Muscle of leg (tissue), 11 donors: ENCODE results near the gene UGT2A1. TPM values are rescaled to one million over a fixed set of nuclear protein-coding genes. Genes with fewer than 3 reads are reported as not detected.

Experiments
- DNase-seq: peaks from one replicate; pipeline ENCODE4 v3.0.0; 2013
- H3K27ac ChIP-seq: one replicate; pipeline ENCODE4 v1.5.1; 2013; ENCODE audit warnings: mild to moderate bottlenecking, low read length, control low read depth
- H3K27me3 ChIP-seq: one replicate; pipeline ENCODE4 v1.6.1; 2013; ENCODE audit warnings: low read length; ENCODE audit not compliant: control insufficient read depth, insufficient read depth
- H3K36me3 ChIP-seq: one replicate; pipeline ENCODE4 v1.6.1; 2013; ENCODE audit warnings: low read length; ENCODE audit not compliant: control insufficient read depth, insufficient read depth
- H3K4me1 ChIP-seq: one replicate; pipeline ENCODE4 v1.6.1; 2013; ENCODE audit warnings: low read length; ENCODE audit not compliant: control insufficient read depth, insufficient read depth
- H3K4me3 ChIP-seq: one replicate; pipeline ENCODE4 v1.5.1; 2013; ENCODE audit warnings: low read length, control low read depth
- H3K9me3 ChIP-seq: replicated peaks from 2 replicates; pipeline ENCODE4 v1.6.1; 2013; ENCODE audit warnings: low read depth, low read length; ENCODE audit not compliant: control insufficient read depth
- WGBS: methylation state at CpG from one replicate; pipeline ENCODE4 v1.1.5; 2013; ENCODE audit warnings: missing lambda C conversion rate; ENCODE audit not compliant: insufficient coverage; 5-methylcytosine and 5-hydroxymethylcytosine counted together
- polyA plus RNA-seq, 8 donors: library from polyadenylated mRNA; unstranded; fragments of 120-200 nt; gene quantifications; one replicate each; pipeline versions ENCODE4 v1.2.1 to v1.2.3, GENCODE V29; 2013; ENCODE audit warnings: inconsistent platforms in 1 of 8, low replicate concordance in 1 of 8; ENCODE audit not compliant: insufficient read length in 8 of 8, insufficient read depth in 1 of 8
- total RNA-seq: library from RNA; stranded (reverse); fragments of 120-200 nt; gene quantifications from one replicate; pipeline ENCODE4 v1.2.4, GENCODE V29; 2013

Gene UGT2A1
- total and polyA plus RNA-seq, 9 donors: 0.07 to 0.31 (median 0.12) TPM; not detected in 3

DNA sequence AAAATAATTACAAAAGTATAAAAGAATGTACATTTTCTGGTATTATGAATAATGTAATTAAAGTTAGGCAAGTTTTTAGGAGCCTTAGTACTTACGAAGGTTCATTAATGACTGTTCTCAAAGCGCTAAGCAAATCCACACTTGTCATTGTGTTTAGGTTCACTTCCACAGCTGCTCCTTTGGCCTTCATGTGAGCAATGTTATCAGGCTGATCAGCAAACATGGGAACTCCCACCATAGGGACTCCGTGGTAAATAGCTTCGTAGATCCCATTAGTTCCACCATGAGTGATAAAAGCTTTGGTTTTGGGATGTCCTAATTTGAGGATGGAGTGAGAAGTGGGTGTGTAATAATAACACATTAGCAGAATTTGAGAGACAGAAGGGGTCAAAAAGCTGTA lies 58.7 kb downstream of the UGT2A1 start:
- H3K27me3 ChIP-seq: no peaks in the 10 kb centered on the region
- DNase-seq: no peak
- H3K27ac ChIP-seq: no peak overlapping the region
- no peak overlapping the region for H3K4me3 ChIP-seq
- H3K9me3 ChIP-seq: no peaks in the 10 kb centered on the region
- no peaks in the 10 kb centered on the region for H3K4me1 ChIP-seq
- 76% methylated on average over 2 of the region's 4 CpGs for WGBS
- no peaks in the 10 kb centered on the region for H3K36me3 ChIP-seq

DNA sequence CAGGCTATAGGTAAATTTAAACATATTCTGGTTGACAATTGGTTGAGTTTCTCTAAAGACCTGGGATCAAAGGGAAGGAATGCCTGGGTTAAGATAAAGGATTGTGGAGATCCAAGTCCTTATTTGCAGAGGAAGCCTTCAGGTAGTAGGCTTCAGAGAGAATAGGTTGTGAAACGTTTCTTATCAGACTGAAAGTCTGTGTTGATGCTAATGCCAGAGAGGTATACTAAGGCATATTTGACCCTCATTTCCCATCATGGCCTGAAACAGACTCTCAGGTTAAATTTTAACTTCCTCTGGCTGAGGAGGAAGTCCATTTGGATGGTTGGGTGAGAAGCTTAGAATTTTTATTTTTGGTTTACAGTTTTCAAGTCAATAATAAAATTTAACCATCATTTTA lies 61.7 kb downstream of the UGT2A1 start:
- no peak for DNase-seq
- Histone ChIP-seq H3K36me3 (no peaks in the 10 kb centered on the region), H3K27ac (no peak overlapping the region), H3K27me3 (no peaks in the 10 kb centered on the region), H3K4me1 (no peaks in the 10 kb centered on the region), H3K4me3 (no peak overlapping the region), H3K9me3 (no peaks in the 10 kb centered on the region)
- no CpG with 5 or more reads among the region's 1 CpG for WGBS

DNA sequence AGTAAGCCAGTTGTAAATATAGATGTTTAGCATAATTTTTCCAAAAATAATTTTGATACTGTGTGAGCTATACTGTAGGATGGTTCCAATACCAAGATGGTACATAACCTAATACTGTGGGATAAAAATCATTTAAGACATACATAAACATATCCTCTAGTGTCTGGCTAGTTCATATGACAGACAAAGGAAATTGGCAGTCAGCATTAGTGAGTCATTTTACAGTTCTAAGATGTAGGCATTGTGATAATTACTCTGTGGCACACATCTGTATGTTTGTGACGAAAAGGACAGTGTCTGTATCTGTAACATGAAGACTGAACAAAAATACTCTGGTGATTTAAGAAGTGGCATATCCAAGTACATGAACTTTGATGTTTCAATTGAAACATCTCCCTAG lies 63.2 kb downstream of the UGT2A1 start:
- DNase-seq: no peak
- no peaks in the 10 kb centered on the region for H3K4me1 ChIP-seq
- no peak overlapping the region for H3K4me3 ChIP-seq
- H3K9me3 ChIP-seq: no peaks in the 10 kb centered on the region
- no peaks in the 10 kb centered on the region for H3K27me3 ChIP-seq
- no peaks in the 10 kb centered on the region for H3K36me3 ChIP-seq
- H3K27ac ChIP-seq: no peak overlapping the region
- no CpG with 5 or more reads among the region's 1 CpG for WGBS

DNA sequence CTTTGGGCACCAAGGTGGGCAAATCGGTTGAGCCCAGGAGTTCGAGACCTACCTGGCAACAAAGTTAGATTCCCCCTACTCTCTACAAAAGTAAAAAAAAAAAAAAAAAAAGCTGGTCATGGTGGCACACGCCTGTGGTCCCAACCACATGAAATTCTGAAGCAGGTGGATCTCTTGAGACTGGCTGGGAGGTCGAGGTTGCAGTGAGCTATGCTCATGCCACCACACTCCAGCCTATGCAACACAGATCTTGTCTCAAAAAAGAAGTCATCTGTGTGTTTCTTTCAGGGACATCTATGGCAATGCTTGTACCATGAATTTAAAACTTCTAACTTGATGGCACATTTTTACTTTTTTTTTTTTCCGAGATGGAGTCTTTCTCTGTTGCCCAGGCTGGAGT lies 68.9 kb downstream of the UGT2A1 start:
- no peaks in the 10 kb centered on the region for H3K36me3 ChIP-seq
- H3K27ac ChIP-seq: no peak overlapping the region
- H3K4me3 ChIP-seq: no peak overlapping the region
- DNase-seq: no peak
- no peaks in the 10 kb centered on the region for H3K27me3 ChIP-seq
- no peaks in the 10 kb centered on the region for H3K9me3 ChIP-seq
- H3K4me1 ChIP-seq: no peaks in the 10 kb centered on the region
- 80% methylated on average over 2 of the region's 5 CpGs for WGBS

DNA sequence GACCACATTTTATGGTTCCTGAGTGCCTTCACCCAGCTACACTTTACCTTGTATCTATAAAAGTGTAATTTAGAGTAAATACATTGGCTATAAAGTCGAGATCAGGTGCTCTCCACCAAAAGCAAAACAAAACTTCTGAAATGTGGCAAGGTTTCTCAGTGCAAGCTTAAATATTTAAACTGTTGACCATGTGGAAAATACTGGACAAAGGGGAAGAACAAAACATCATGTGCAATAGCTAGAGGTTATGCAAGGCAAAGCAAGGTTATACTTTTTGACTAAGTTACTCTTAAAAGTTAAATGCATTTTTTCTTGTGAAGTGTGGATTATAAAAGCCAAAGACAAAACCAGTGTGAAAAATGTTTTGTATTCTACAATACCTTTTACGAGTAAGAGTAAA lies 69.5 kb downstream of the UGT2A1 start:
- no peak for DNase-seq
- no peaks in the 10 kb centered on the region for H3K27me3 ChIP-seq
- no peaks in the 10 kb centered on the region for H3K4me1 ChIP-seq
- no peak overlapping the region for H3K27ac ChIP-seq
- WGBS: no CpG with 5 or more reads among the region's 2 CpGs
- H3K9me3 ChIP-seq: no peaks in the 10 kb centered on the region
- no peak overlapping the region for H3K4me3 ChIP-seq
- no peaks in the 10 kb centered on the region for H3K36me3 ChIP-seq

DNA sequence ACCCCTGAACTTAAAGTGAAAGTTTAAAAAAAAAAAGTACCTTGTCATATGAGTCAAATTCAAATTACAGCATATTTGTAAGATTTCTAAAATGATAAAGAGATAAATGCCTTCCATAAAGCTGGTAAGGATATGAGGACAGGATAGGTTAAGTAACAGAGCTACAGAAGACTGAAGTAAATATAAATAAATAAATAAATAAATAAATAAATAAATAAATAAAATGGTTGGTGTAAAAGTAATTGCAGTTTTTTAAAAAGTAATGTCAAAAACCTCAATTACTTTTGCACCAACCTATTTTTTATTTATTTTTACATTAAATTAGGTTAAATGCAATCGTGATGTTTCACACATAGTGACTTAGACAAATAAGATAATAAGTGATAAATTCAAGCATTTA lies 75.8 kb downstream of the UGT2A1 start:
- DNase-seq: no peak
- H3K36me3 ChIP-seq: no peaks in the 10 kb centered on the region
- no peak overlapping the region for H3K4me3 ChIP-seq
- no peaks in the 10 kb centered on the region for H3K4me1 ChIP-seq
- H3K27me3 ChIP-seq: no peaks in the 10 kb centered on the region
- no CpG with 5 or more reads among the region's 1 CpG for WGBS
- H3K9me3 ChIP-seq: no peaks in the 10 kb centered on the region
- no peak overlapping the region for H3K27ac ChIP-seq

DNA sequence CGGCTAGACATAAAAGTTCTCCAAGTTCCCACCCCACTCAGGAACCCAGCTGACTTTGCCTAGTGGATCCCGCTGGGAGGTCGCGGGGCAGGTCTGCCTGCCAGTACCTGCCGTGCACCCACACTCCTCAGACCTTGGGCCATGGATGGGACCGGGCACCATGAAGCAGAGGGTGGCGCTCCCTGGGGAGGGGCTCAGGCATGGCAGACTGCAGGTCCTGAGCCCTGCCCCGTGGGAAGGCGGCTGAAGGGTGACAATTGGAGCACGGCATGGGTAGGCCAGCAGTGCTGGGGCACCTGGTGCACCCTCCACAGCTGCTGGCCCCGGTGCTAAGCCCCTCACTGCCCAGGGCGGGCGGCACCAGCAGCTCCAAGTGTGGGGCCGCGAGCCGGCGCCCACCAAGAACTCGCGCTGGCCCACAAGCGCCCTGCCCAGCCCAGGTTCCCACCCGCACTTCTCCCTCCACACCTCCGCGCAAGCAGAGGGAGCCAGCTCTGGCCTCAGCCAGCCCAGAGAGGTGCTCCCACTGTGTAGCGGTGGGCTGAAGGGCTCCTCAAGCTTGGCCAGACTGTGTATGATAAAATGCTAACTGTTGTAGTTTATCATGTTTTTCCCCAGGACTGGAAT lies 76.7 kb downstream of the UGT2A1 start:
- H3K9me3 ChIP-seq: no peaks in the 10 kb centered on the region

DNA sequence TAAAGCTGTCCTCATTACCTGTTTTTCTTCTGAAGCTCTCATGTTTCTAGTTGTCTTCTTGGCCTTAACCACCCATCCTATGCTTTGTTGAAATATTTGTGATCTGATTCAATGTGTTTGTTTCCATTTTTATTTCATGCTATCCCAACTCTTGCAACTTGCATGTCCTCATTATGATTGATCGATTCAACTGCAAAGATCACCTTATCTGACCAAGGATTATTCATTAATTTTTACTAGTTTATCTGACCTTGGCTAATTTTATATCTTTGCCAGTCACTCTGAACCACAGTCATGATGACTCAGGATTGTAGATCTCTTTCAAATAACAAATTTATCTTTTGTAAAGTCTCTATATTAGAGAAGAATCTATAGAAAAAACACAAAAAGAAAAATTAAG lies 84.3 kb downstream of the UGT2A1 start:
- Histone ChIP-seq H3K36me3 (no peaks in the 10 kb centered on the region), H3K27ac (no peak overlapping the region), H3K4me1 (no peaks in the 10 kb centered on the region), H3K9me3 (no peaks in the 10 kb centered on the region), H3K4me3 (no peak overlapping the region), H3K27me3 (no peaks in the 10 kb centered on the region)
- no CpG with 5 or more reads among the region's 1 CpG for WGBS
- no peak for DNase-seq

More for the DNA sequence above, 76.7 kb downstream of the UGT2A1 start:
- no peaks in the 10 kb centered on the region for H3K4me1 ChIP-seq
- DNase-seq: no peak
- H3K27ac ChIP-seq: no peak overlapping the region
- WGBS: 95% methylated on average over 20 of the region's 24 CpGs
- no peak overlapping the region for H3K4me3 ChIP-seq
- no peaks in the 10 kb centered on the region for H3K27me3 ChIP-seq
- H3K36me3 ChIP-seq: no peaks in the 10 kb centered on the region

DNA sequence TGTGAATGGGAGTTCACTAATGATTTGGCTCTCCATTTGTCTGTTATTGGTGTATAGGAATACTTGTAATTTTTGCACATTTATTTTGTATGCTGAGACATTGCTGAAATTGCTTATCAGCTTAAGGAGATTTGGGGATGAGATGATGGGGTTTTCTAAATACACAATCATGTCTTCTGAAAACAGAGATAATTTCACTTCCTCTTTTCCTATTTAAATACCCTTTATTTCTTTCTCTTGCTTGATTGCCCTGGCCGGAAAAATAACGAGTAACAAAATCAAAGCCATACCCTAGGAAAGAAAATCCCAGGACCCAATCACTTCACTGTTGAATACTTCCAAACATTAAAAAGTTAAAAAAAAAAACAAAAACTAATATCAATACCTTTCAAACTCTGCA lies 89.6 kb downstream of the UGT2A1 start:
- 0% methylated on average over 1 of the region's 2 CpGs for WGBS
- H3K9me3 ChIP-seq: no peaks in the 10 kb centered on the region

DNA sequence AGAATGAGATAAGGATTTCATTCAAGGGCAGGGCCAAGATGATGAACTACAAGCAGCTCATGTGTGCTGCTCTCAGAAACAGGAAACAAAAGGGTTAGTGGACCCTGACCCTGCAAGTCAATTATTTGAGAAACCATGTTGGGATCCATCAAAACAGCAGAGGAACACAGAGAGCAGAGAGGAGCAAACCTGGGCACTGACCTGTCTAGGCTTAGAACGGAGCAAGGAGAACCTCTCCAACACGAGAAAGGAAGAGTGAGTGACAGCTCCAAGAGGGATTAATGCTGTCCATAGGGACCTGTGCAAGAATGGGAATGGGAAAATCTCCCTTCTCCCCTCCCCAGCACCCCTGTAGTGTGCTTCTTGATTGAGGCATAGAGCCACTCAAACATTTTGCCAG lies 103.4 kb downstream of the UGT2A1 start:
- Histone ChIP-seq H3K27ac (no peak overlapping the region), H3K4me3 (no peak overlapping the region), H3K4me1 (no peaks in the 10 kb centered on the region), H3K36me3 (no peaks in the 10 kb centered on the region), H3K9me3 (no peaks in the 10 kb centered on the region), H3K27me3 (no peaks in the 10 kb centered on the region)
- no peak for DNase-seq
- WGBS: no CpG with 5 or more reads among the region's 2 CpGs

More for the DNA sequence above, 89.6 kb downstream of the UGT2A1 start:
- DNase-seq: no peak
- no peaks in the 10 kb centered on the region for H3K27me3 ChIP-seq
- H3K27ac ChIP-seq: no peak overlapping the region
- no peaks in the 10 kb centered on the region for H3K4me1 ChIP-seq
- H3K4me3 ChIP-seq: no peak overlapping the region
- no peaks in the 10 kb centered on the region for H3K36me3 ChIP-seq
